Endothelial cell of umbilical vein (primary cell): ENCODE results near the gene CD248. TPM values are rescaled to one million over a fixed set of nuclear protein-coding genes. Genes with fewer than 3 reads are reported as not detected.

Source experiments
- BruUV-seq: library from RNA; stranded (reverse); fragments of 400-500 nt; replicated peaks from 2 replicates; lab custom pipeline; 2021; lab: Mats Ljungman, UMichigan
- CTCF ChIA-PET: fragments of 300-600, 350-600 bp; sonication (Branson Sonifier 250); formaldehyde crosslinking; loops from one replicate; lab custom pipeline; 2021; ENCODE audit warnings: antibody characterized with exemption, inconsistent platforms; lab: Charles Lee
- POLR2A ChIA-PET: fragments of 300-600, 350-600 bp; sonication (Branson Sonifier 250); formaldehyde crosslinking; loops from one replicate; lab custom pipeline; 2021; ENCODE audit warnings: antibody characterized with exemption, inconsistent platforms; lab: Charles Lee
- DNase-seq: peaks from one replicate; pipeline ENCODE4 v3.0.0-alpha.2; 2011; ENCODE audit warnings: low read depth, low spot score
- FAIRE-seq: peaks from 2 replicates; lab custom pipeline; 2011; peaks lifted over from hg19 to GRCh38; lab: Jason Lieb, UNC
- H2AFZ ChIP-seq: 2 replicates; pipeline ENCODE4 v1.6.0; 2012; ENCODE audit warnings: low read depth, low read length, control low read depth, inconsistent platforms
- H3K27ac ChIP-seq: 2 replicates; pipeline ENCODE4 v1.5.1; 2011; ENCODE audit warnings: low read depth, mild to moderate bottlenecking, control low read depth, low read length, moderate library complexity; ENCODE audit not compliant: insufficient read depth
- H3K27me3 ChIP-seq, 2 experiments: 2 replicates each; pipeline versions ENCODE4 v1.6.0 to v1.6.1; 2011; ENCODE audit warnings: low read length in 2 of 2, mixed read lengths in 1 of 2; ENCODE audit not compliant: control insufficient read depth in 2 of 2, insufficient read depth in 2 of 2
- H3K36me3 ChIP-seq, 2 experiments: 2 replicates in 1 of 2; 3 replicates in 1 of 2; pipeline ENCODE4 v1.5.1; 2011; ENCODE audit warnings: low read length in 2 of 2, mild to moderate bottlenecking in 1 of 2, moderate library complexity in 1 of 2; ENCODE audit not compliant: control insufficient read depth in 2 of 2, insufficient read depth in 2 of 2; ENCODE audit errors: extremely low read depth in 1 of 2
- H3K4me1 ChIP-seq: 3 replicates; pipeline ENCODE4 v1.5.1; 2011; ENCODE audit warnings: mild to moderate bottlenecking, low read length; ENCODE audit not compliant: control insufficient read depth, insufficient read depth; ENCODE audit errors: extremely low read depth
- H3K4me2 ChIP-seq: 2 replicates; pipeline ENCODE4 v1.6.1; 2011; ENCODE audit warnings: low read length, control low read depth, mixed read lengths; ENCODE audit not compliant: insufficient read depth
- H3K4me3 ChIP-seq, 3 experiments: fragments of 200-600 bp in 1 of 3; sonication (generic), shearing (Covaris generic) in 1 of 3; replicated peaks in 1 of 3; 2 replicates each; pipeline ENCODE4 v1.5.1; 2011 to 2016; ENCODE audit warnings: control low read depth in 3 of 3, low read length in 3 of 3, mild to moderate bottlenecking in 2 of 3, inconsistent platforms in 1 of 3, low read depth in 1 of 3, moderate library complexity in 1 of 3; ENCODE audit not compliant: insufficient read depth in 1 of 3
- H3K79me2 ChIP-seq: 2 replicates; pipeline ENCODE4 v1.6.0; 2012; ENCODE audit warnings: low read length, inconsistent platforms; ENCODE audit not compliant: control insufficient read depth, insufficient read depth
- H3K9ac ChIP-seq: replicated peaks from 2 replicates; pipeline ENCODE3; 2011; ENCODE audit warnings: low read length, control low read depth; ENCODE audit not compliant: insufficient read depth; ENCODE audit errors: extremely low read depth
- H3K9me1 ChIP-seq: replicated peaks from 3 replicates; pipeline ENCODE4 v1.6.0; 2011; ENCODE audit warnings: mild to moderate bottlenecking, low read length; ENCODE audit not compliant: control insufficient read depth, insufficient read depth; ENCODE audit errors: extremely low read depth
- H3K9me3 ChIP-seq: replicated peaks from 2 replicates; pipeline ENCODE4 v1.5.1; 2012; ENCODE audit warnings: low read length, inconsistent platforms; ENCODE audit not compliant: control insufficient read depth, insufficient read depth
- H4K20me1 ChIP-seq: replicated peaks from 2 replicates; pipeline ENCODE3; 2011; ENCODE audit warnings: mild to moderate bottlenecking, low read length; ENCODE audit not compliant: control insufficient read depth, insufficient read depth; ENCODE audit errors: extremely low read depth
- CTCF ChIP-seq, 2 donors: IDR thresholded peaks; 1 replicate in 1 of 2; 2 replicates in 1 of 2; pipeline ENCODE4 v1.5.1; 2011; ENCODE audit warnings: low read length in 2 of 2, mild to moderate bottlenecking in 2 of 2, moderate library complexity in 2 of 2, control low read depth in 1 of 2, inconsistent platforms in 1 of 2, low read depth in 1 of 2; ENCODE audit not compliant: insufficient read depth in 1 of 2; ENCODE audit errors: extremely low read depth in 1 of 2
- EZH2 ChIP-seq: IDR thresholded peaks from 2 replicates; pipeline ENCODE4 v1.6.1; 2012; ENCODE audit warnings: borderline replicate concordance, low read depth, mild to moderate bottlenecking, moderate library complexity, low read length, inconsistent platforms; ENCODE audit not compliant: severe bottlenecking
- FOS ChIP-seq: IDR thresholded peaks from 2 replicates; pipeline ENCODE4 v1.6.1; 2011; ENCODE audit warnings: mild to moderate bottlenecking, low read length, moderate library complexity, borderline replicate concordance; ENCODE audit not compliant: insufficient read depth
- GATA2 ChIP-seq: IDR thresholded peaks from 2 replicates; pipeline ENCODE4 v1.7.0; 2011; ENCODE audit warnings: low read depth, mild to moderate bottlenecking, moderate library complexity, mixed read lengths, low read length; ENCODE audit not compliant: insufficient read length, insufficient read depth
- dilution Hi-C: fragments of 300-500 bp; cut with MboI; formaldehyde crosslinking; loops from one replicate; pipeline ENCODE4 v1.15.0; 2019; ENCODE audit warnings: low sequenced_read_pairs; ENCODE audit not compliant: extremely low pct_ligation_motif_present
- intact Hi-C: fragments of 100-400 bp; cut with micrococcal nuclease; formaldehyde crosslinking; loops from one replicate; pipeline ENCODE4 v1.10.0; 2022
- polyA plus RNA-seq, 4 experiments: library from polyadenylated mRNA; depleted of rRNA in 3 of 4; stranded (reverse) in 3 of 4; unstranded in 1 of 4; fragments of >200 nt; gene quantifications; 2 replicates each; pipeline versions ENCODE4 v1.2.1 to v1.2.3, GENCODE V29; 2011 to 2012; ENCODE audit warnings: missing spikeins in 1 of 4
- total RNA-seq: library from RNA; stranded (reverse); gene quantifications from 2 replicates; pipeline ENCODE4 v1.2.3, GENCODE V29; 2021

Gene CD248
- total and polyA plus RNA-seq, 2 donors (not counting 3 experiments of a cell fraction or from before 2014, with no cell fraction given), result 0.10 TPM; not detected in 1

GRCh38 chr11:66362481-66363147 lies 45.8 kb upstream of the CD248 start:
- BruUV-seq, result no TSS peak

More at GRCh38 chr11:66362481-66363147, 45.8 kb upstream of the CD248 start:
- no peaks in the 10 kb centered on the region for H3K4me1 ChIP-seq
- H2AFZ ChIP-seq, result no peak overlapping the region
- H3K4me3 ChIP-seq, result no peak overlapping the region
- H3K9me1 ChIP-seq, result no peaks in the 10 kb centered on the region
- no peak overlapping the region for H3K27ac ChIP-seq
- dilution Hi-C loops (no loop called here), intact Hi-C loops (no loop called here)
- ChIA-PET CTCF (interaction anchor here (0.9 to 2.5 kb wide), 9 partner anchors 8 to 59 kb away, joined by 3 to 12 read pairs (median 5); partner anchors contain the start of gene B4GAT1), POLR2A (no interaction called here)
- no peaks in the 10 kb centered on the region for H3K27me3 ChIP-seq
- no peak overlapping the region for H3K9ac ChIP-seq
- H3K4me2 ChIP-seq, result no peak overlapping the region
- H4K20me1 ChIP-seq, result no peaks in the 10 kb centered on the region
- FAIRE-seq, result no peak
- no peaks in the 10 kb centered on the region for H3K36me3 ChIP-seq
- H3K9me3 ChIP-seq, result no peaks in the 10 kb centered on the region
- TF ChIP-seq EZH2 (no peak), FOS (no peak), CTCF (IDR thresholded peaks at IDR 0.05; ENCODE audit: extremely low read depth in 1 of 2, insufficient read depth in 1 of 2, low read depth in 1 of 2, low read length in 2 of 2) (no peak), GATA2 (no peak)
- no peak for DNase-seq
- H3K79me2 ChIP-seq, result no peaks in the 10 kb centered on the region
